Measurements from ENCODE around the gene SETD3.

GRCh38 chr14:99391671-99392070 is 89.0 kb downstream of the SETD3 start:
- TF ChIP-seq JUNB (IDR thresholded peaks at IDR 0.05; ENCODE audit: unreplicated experiment) = no peak
- TF ChIP-seq, protein P1, sequence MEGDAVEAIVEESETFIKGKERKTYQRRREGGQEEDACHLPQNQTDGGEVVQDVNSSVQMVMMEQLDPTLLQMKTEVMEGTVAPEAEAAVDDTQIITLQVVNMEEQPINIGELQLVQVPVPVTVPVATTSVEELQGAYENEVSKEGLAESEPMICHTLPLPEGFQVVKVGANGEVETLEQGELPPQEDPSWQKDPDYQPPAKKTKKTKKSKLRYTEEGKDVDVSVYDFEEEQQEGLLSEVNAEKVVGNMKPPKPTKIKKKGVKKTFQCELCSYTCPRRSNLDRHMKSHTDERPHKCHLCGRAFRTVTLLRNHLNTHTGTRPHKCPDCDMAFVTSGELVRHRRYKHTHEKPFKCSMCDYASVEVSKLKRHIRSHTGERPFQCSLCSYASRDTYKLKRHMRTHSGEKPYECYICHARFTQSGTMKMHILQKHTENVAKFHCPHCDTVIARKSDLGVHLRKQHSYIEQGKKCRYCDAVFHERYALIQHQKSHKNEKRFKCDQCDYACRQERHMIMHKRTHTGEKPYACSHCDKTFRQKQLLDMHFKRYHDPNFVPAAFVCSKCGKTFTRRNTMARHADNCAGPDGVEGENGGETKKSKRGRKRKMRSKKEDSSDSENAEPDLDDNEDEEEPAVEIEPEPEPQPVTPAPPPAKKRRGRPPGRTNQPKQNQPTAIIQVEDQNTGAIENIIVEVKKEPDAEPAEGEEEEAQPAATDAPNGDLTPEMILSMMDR (conservative IDR thresholded peaks at IDR 0.05; ENCODE audit: low read depth in 2 of 2) = no peak
- no peak for TF ChIP-seq REST (IDR thresholded peaks at IDR 0.05; ENCODE audit: unreplicated experiment)
- TF ChIP-seq EZH2phosphoT487 (IDR thresholded peaks at IDR 0.05; ENCODE audit: unreplicated experiment) = no peak
- TF ChIP-seq ZNF114 (CRISPR knock-in tag; IDR thresholded peaks at IDR 0.05) = no peak
- TF ChIP-seq EZH2 (IDR thresholded peaks at IDR 0.05; ENCODE audit: low read depth, unreplicated experiment) = no peak
- no peak for TF ChIP-seq POLR2AphosphoS5 (IDR thresholded peaks at IDR 0.05; ENCODE audit: low read depth)
- no peak for TF ChIP-seq CREB1 (CRISPR knock-in tag; IDR thresholded peaks at IDR 0.05; ENCODE audit: low read depth)
- no peak for TF ChIP-seq NANOG (IDR thresholded peaks at IDR 0.05; ENCODE audit: borderline replicate concordance)
- TF ChIP-seq STAT1 (IDR thresholded peaks at IDR 0.05; ENCODE audit: unreplicated experiment) = no peak
